Suprapubic skin (tissue), 4 donors: ENCODE measurements around the gene HOXD3. TPM values are rescaled to one million over a fixed set of nuclear protein-coding genes. Genes with fewer than 3 reads are reported as not detected.

Source experiments
- DNase-seq, 2 donors: peaks; one replicate each; pipeline ENCODE4 v3.0.0-alpha.2; 2019; ENCODE audit warnings: low spot score in 2 of 2
- H3K27ac ChIP-seq: fragments of 200-600 bp; sonication (generic); one replicate; pipeline ENCODE4 v1.5.1; 2019
- H3K27me3 ChIP-seq: fragments of 200-600 bp; sonication (generic); one replicate; pipeline ENCODE4 v1.5.1; 2019
- H3K36me3 ChIP-seq: fragments of 200-600 bp; sonication (generic); one replicate; pipeline ENCODE4 v1.5.1; 2019
- H3K4me1 ChIP-seq: fragments of 200-600 bp; sonication (generic); one replicate; pipeline ENCODE4 v1.5.1; 2019
- H3K4me3 ChIP-seq: fragments of 200-600 bp; sonication (generic); one replicate; pipeline ENCODE4 v1.5.1; 2019; ENCODE audit warnings: mild to moderate bottlenecking
- H3K9me3 ChIP-seq: fragments of 200-600 bp; sonication (generic); one replicate; pipeline ENCODE4 v1.5.1; 2019
- EP300 ChIP-seq: sonication (generic); formaldehyde crosslinking; IDR thresholded peaks from one replicate; pipeline ENCODE4 v1.6.1; 2017; ENCODE audit warnings: antibody characterized with exemption
- POLR2A ChIP-seq, 2 donors: fragments of 450-650 bp; IDR thresholded peaks; one replicate each; pipeline ENCODE4 v1.6.1; 2017; ENCODE audit warnings: antibody characterized with exemption in 2 of 2, mild to moderate bottlenecking in 2 of 2, moderate library complexity in 2 of 2
- POLR2AphosphoS5 ChIP-seq, 3 donors: sonication (generic); formaldehyde crosslinking; IDR thresholded peaks; one replicate each; pipeline ENCODE4 v1.6.1; 2017; ENCODE audit warnings: antibody characterized with exemption in 3 of 3
- WGBS: methylation state at CpG from one replicate; pipeline ENCODE4 v1.1.5; 2018; 5-methylcytosine and 5-hydroxymethylcytosine counted together
- total RNA-seq, 4 donors: library from RNA; depleted of rRNA; stranded (reverse); fragments of >200 nt; gene quantifications; one replicate each; pipeline ENCODE4 v1.1.0, GENCODE V29; 2016
- TF ChIP-seq, protein P1 (sequence below), 2 donors: fragments of 200-600 bp in 1 of 2; fragments of 450-650 bp in 1 of 2; sonication (generic) in 1 of 2; IDR thresholded peaks; one replicate each; pipeline ENCODE4 v1.5.1; 2016 to 2019; ENCODE audit warnings: antibody characterized with exemption in 2 of 2, mild to moderate bottlenecking in 1 of 2, moderate library complexity in 1 of 2

Gene HOXD3
- total RNA-seq, 4 donors from 2014 or later, result 0.49 to 3.5 (median 1.5) TPM

DNA sequence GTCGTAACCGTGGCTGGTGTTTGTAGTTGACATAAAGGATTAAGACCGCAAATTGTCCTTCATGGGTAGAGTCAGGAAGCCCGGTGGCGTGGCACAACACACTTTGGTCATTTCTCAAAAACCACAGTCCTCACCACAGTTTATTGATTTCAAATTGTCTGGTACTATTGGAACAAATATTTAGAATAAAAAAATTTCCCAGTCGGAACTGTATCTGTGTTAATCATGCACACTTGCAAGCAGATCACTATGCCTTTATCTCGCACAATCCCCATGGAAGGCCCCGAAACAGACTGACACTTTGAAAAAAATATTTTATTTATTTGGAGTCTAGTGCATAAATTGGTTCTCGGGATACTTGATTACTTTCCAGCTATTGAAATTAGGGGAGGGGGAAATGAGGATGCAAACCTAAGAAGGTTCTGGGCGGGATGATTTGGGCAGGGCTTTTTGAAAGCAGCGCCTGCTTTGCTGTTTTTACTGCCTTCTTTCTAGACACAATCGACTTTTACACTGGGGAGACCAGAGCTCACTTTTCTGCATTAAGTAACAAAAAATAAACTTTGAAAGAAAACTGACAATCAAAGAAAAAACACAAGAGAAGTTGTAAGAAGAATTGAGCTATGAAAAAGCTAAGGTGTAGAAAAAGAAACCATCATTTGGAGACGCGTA, 15.9 kb downstream of the HOXD3 start:
- H3K9me3 ChIP-seq, result no peaks in the 10 kb centered on the region
- H3K4me3 ChIP-seq, result no peak overlapping the region
- peaks cover 95% of the 10 kb centered on the region for H3K27me3 ChIP-seq
- TF ChIP-seq, protein P1, sequence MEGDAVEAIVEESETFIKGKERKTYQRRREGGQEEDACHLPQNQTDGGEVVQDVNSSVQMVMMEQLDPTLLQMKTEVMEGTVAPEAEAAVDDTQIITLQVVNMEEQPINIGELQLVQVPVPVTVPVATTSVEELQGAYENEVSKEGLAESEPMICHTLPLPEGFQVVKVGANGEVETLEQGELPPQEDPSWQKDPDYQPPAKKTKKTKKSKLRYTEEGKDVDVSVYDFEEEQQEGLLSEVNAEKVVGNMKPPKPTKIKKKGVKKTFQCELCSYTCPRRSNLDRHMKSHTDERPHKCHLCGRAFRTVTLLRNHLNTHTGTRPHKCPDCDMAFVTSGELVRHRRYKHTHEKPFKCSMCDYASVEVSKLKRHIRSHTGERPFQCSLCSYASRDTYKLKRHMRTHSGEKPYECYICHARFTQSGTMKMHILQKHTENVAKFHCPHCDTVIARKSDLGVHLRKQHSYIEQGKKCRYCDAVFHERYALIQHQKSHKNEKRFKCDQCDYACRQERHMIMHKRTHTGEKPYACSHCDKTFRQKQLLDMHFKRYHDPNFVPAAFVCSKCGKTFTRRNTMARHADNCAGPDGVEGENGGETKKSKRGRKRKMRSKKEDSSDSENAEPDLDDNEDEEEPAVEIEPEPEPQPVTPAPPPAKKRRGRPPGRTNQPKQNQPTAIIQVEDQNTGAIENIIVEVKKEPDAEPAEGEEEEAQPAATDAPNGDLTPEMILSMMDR (IDR thresholded peaks at IDR 0.05), result no peak
- no peak for TF ChIP-seq EP300
- H3K36me3 ChIP-seq, result no peaks in the 10 kb centered on the region
- no peak overlapping the region for H3K27ac ChIP-seq
- WGBS, result 62% methylated on average over 14 of the region's 14 CpGs
- no peak for DNase-seq
- peaks cover 17% of the 10 kb centered on the region for H3K4me1 ChIP-seq

DNA sequence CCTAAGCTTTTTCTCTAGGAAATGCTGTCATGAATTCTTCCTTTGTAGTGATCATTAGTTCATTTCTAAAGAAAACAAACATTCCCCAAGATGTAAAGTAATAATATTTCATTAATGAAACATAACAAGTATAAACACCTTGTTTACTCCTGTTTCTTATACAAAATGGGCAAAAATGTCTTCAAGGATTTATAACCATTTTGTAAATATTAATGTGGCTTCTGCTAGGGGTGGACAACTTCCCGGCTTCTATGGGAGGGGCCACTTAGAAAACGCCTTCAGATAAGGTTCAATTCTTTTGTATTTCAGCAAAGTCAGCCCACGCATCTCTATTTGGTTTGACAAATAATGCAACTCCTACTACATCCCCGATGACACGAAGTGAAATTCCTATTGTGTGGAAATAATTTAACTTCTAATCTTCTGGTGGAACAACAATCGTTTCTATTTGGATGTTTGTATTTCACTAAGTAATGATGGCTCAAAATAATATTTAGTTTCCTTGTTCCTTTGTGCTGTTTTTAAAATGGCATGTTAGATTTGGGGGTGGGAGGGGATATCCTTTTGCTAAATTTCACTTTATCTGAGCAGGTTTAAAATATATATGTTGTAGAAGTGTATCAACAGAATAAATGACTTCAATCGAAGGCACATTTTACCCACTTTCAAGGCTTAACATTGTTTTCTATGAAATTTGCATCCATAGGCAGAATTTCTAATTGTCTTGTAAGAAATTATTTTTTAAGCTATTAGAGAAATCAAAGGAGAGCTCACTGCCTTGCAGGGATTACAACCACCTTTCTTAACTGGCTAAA, 16.7 kb downstream of the HOXD3 start:
- DNase-seq, result no peak
- WGBS, result 42% methylated on average over 7 of the region's 7 CpGs
- Histone ChIP-seq H3K36me3 (no peaks in the 10 kb centered on the region), H3K27ac (no peak overlapping the region), H3K4me1 (peaks cover 24% of the 10 kb centered on the region), H3K27me3 (peaks cover 95% of the 10 kb centered on the region), H3K4me3 (no peak overlapping the region), H3K9me3 (no peaks in the 10 kb centered on the region)
- no peak for TF ChIP-seq POLR2AphosphoS5 (IDR thresholded peaks at IDR 0.05)
- TF ChIP-seq, protein P1 (IDR thresholded peaks at IDR 0.05), result no peak
- no peak for TF ChIP-seq POLR2A (IDR thresholded peaks at IDR 0.05)
- TF ChIP-seq EP300, result no peak

DNA sequence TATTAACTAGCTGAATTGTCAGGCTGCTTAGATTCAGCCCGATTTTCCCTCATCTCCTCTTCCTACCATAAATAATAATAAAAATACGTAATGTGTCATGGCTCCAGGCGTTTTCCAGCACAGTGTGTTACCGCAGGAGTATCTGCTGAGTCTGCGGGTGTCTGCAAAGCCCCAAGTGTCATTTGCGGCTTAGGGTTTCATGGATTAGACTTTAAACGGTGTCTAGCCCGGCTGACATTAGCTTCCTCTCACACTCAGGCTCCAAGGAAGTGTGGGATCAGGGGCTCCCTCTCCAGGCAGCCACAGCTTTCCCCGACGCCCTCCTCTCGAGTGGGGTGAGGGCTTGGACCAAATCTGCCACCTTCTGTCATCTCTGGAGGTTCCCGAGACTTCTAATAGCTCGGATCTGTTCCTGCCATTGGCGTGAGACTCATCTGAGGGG, 17.3 kb downstream of the HOXD3 start:
- Histone ChIP-seq H3K4me1 (peaks cover 25% of the 10 kb centered on the region), H3K27me3 (peaks cover 95% of the 10 kb centered on the region), H3K4me3 (no peak overlapping the region), H3K9me3 (no peaks in the 10 kb centered on the region), H3K36me3 (no peaks in the 10 kb centered on the region), H3K27ac (no peak overlapping the region)
- TF ChIP-seq, protein P1 (IDR thresholded peaks at IDR 0.05), result no peak
- TF ChIP-seq EP300 (no peak), POLR2AphosphoS5 (IDR thresholded peaks at IDR 0.05) (no peak), POLR2A (IDR thresholded peaks at IDR 0.05) (no peak)
- 34% methylated on average over 13 of the region's 14 CpGs for WGBS
- DNase-seq, result no peak

DNA sequence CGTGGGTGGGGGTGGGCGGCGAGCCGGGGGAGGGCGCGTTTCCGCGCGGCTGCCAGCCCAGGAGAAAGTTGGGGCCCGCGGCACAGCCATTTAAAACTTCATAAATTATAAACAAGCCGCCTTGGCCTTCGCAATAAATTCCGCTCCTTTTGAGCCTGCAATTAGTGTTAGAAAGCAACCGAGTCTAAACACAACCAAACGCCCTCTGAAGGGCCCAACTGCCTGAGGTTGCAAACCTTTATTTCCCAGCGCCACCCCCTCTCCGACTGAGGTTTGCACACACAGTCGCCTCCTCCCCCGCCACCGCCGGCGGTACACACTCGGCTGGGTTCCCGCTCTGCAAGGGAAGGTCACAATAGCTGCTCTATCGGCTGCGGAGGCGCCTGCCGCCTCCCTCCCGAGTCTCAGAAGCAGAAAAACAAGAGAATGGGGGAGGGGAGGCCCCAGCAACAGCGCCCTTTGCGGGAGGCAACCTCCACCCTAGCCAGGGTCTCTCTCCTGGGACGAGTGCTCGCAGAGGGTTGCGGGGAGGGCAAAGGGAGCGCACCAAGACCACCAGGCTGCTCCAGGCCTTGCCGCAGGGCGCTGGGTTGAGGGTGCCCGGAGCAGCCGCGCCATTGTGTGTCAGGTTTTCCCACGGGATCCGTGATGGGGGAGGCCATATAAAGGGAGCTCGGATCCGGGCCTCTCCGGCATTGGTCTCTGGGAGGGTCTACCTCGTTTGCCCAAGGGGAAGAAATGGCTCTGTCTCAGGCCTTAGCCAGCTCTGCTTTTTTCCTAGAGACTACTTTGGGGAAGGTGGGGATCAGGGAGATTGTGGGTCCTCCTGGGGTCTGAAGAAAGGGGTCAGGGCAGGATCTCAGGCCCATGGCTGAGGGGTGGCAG, 18.0 kb downstream of the HOXD3 start:
- WGBS, result 40% methylated on average over 43 of the region's 47 CpGs
- TF ChIP-seq, protein P1 (IDR thresholded peaks at IDR 0.05), result no peak
- TF ChIP-seq POLR2AphosphoS5 (IDR thresholded peaks at IDR 0.05) (no peak), EP300 (no peak), POLR2A (IDR thresholded peaks at IDR 0.05) (no peak)
- Histone ChIP-seq H3K27me3 (peaks cover 98% of the 10 kb centered on the region), H3K4me3 (no peak overlapping the region), H3K4me1 (peaks cover 25% of the 10 kb centered on the region), H3K27ac (no peak overlapping the region), H3K36me3 (no peaks in the 10 kb centered on the region), H3K9me3 (no peaks in the 10 kb centered on the region)
- no peak for DNase-seq
